NCI-H2029 treated with DMSO at 0.1 percent for 48 hours (cell line): Measurements from ENCODE around the gene CYP46A1.
"Not testable (repeated sequence)": the region's sequence is repeated elsewhere in the genome, so short reads cannot be mapped to it uniquely, and the experiment has no call there.

Source experiments
- DNase-seq: peaks from one replicate; lab custom pipeline; 2025; lab: John Stamatoyannopoulos, UW

The CYP46A1 gene

GRCh38 chr14:99683619-99684409 lies at the start of gene CYP46A1:
TSS of gene CYP46A1 (plus strand) at chr14:99684298. CDS start at chr14:99684418, 120 bp downstream.
- peak; percentile 66 for DNase-seq

GRCh38 chr14:99634443-99634842 lies 49.7 kb upstream of the CYP46A1 start:
- no peak for DNase-seq

- DNase-seq: no peak
Measured at GRCh38 chr14:99635116-99635515, 49.0 kb upstream of the CYP46A1 start.

- no peak for DNase-seq
Measured at GRCh38 chr14:99636487-99636886, 47.6 kb upstream of the CYP46A1 start.

- no peak for DNase-seq
Measured at GRCh38 chr14:99637624-99638023, 46.5 kb upstream of the CYP46A1 start.

GRCh38 chr14:99642771-99643170 lies 41.3 kb upstream of the CYP46A1 start:
- DNase-seq: not testable (repeated sequence)

GRCh38 chr14:99643343-99643742 lies 40.8 kb upstream of the CYP46A1 start:
- no peak for DNase-seq

- no peak for DNase-seq
Measured at GRCh38 chr14:99644035-99644587, 40.0 kb upstream of the CYP46A1 start.

GRCh38 chr14:99644723-99645544 lies 39.2 kb upstream of the CYP46A1 start, which contains the start of gene HHIPL1:
TSS of gene HHIPL1 (plus strand) at chr14:99645129. CDS start at chr14:99645208, 79 bp downstream.
- DNase-seq: no peak

GRCh38 chr14:99645545-99646505 lies 38.3 kb upstream of the CYP46A1 start:
- DNase-seq: no peak

GRCh38 chr14:99647411-99647810 lies 36.7 kb upstream of the CYP46A1 start:
- DNase-seq: no peak

- DNase-seq: no peak
Measured at GRCh38 chr14:99648027-99648784, 35.9 kb upstream of the CYP46A1 start.

GRCh38 chr14:99649219-99649618 lies 34.9 kb upstream of the CYP46A1 start:
- no peak for DNase-seq

- no peak for DNase-seq
Measured at GRCh38 chr14:99649643-99650042, 34.5 kb upstream of the CYP46A1 start.

GRCh38 chr14:99650189-99650588 lies 33.9 kb upstream of the CYP46A1 start:
- no peak for DNase-seq

- DNase-seq: no peak
Measured at GRCh38 chr14:99651953-99652746, 31.9 kb upstream of the CYP46A1 start.

GRCh38 chr14:99654235-99654985 lies 29.7 kb upstream of the CYP46A1 start:
- DNase-seq: no peak

GRCh38 chr14:99655521-99655920 lies 28.6 kb upstream of the CYP46A1 start:
- DNase-seq: no peak

GRCh38 chr14:99656171-99656570 lies 27.9 kb upstream of the CYP46A1 start:
- no peak for DNase-seq
